Brain microvascular endothelial cell (primary cell): ENCODE measurements around the gene NT5DC4.

Experiments
- DNase-seq: peaks from one replicate; pipeline ENCODE4 v3.0.0-alpha.2; 2020
- H3K27ac ChIP-seq: fragments of 250-450 bp; sonication (Bioruptor Pico); 2 replicates; pipeline ENCODE4 v1.5.1; 2020; ENCODE audit warnings: mild to moderate bottlenecking, moderate library complexity
- H3K27me3 ChIP-seq: fragments of 250-450 bp; sonication (Bioruptor Pico); replicated peaks from 2 replicates; pipeline ENCODE4 v1.5.1; 2020; ENCODE audit warnings: mild to moderate bottlenecking
- H3K36me3 ChIP-seq: fragments of 250-450 bp; sonication (Bioruptor Pico); replicated peaks from 2 replicates; pipeline ENCODE4 v1.5.1; 2020; ENCODE audit warnings: mild to moderate bottlenecking
- H3K4me3 ChIP-seq: 2 replicates; pipeline ENCODE4 v1.5.1; 2011; ENCODE audit warnings: low read depth, mild to moderate bottlenecking, control low read depth, low read length, moderate library complexity
- CTCF ChIP-seq: IDR thresholded peaks from 2 replicates; pipeline ENCODE4 v1.5.1; 2011; ENCODE audit warnings: low read depth, mild to moderate bottlenecking, moderate library complexity, low read length, control low read depth, inconsistent platforms; ENCODE audit errors: missing control alignments
- in situ Hi-C: cut with HindIII; loops from 2 replicates; pipeline ENCODE4 v1.10.0; 2017; ENCODE audit warnings: low sequenced_read_pairs, low pct_ligation_motif_present

NT5DC4 gene

GRCh38 chr2:112720785-112721184 lies at the start of gene NT5DC4:
TSS of gene NT5DC4 (plus strand) at chr2:112721020. CDS start at chr2:112721080, 60 bp downstream.
- no peak for TF ChIP-seq CTCF
- in situ Hi-C loops = no loop called here
- Histone ChIP-seq H3K36me3 (no peaks in the 10 kb centered on the region), H3K27ac (no peak within 1 kb of the TSS), H3K27me3 (no peaks in the 10 kb centered on the region), H3K4me3 (no peak within 1 kb of the TSS)
- no peak for DNase-seq

DNA sequence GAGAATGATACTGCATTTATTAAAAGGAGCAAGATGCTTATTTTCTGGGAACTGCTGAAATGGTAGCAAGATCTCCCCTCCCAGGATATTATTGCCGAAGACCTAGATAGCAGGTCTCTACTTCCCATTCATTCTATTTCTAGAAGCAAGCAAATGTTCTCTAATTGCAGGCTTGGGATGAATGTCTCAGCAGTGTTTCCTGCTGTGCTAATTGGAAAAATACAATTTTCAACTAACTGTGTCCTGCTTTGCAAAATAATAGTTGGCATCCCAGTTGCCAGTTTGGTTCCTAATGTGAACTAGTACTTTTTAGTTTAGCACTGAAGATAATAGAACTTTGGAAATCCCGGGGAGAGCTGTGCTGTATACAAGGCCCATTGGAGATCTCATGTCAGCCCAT lies 49.0 kb upstream of the NT5DC4 start:
- H3K36me3 ChIP-seq = peaks cover 8% of the 10 kb centered on the region
- H3K27ac ChIP-seq = no peak overlapping the region
- no peak for DNase-seq
- no peaks in the 10 kb centered on the region for H3K27me3 ChIP-seq
- TF ChIP-seq CTCF = no peak
- H3K4me3 ChIP-seq = no peak overlapping the region
- in situ Hi-C loops = no loop called here

DNA sequence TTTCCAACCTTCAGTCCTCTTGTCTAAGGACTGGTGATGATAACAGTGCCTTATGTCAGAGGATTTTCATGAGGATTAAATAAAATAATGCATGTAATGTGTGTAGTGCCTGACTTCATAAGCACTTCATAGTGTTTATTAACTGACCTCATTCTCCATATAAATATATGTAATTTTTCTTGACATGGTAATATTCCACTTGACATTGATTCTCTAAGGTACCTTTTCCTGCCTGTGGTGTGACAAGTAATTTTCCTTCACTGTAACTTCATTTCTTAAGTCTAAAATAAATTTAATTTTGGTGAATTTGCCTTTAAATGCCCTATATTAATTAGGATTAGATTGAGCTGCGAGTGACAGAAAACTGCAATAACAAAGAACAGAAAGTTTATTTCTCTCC lies 47.8 kb upstream of the NT5DC4 start:
- Histone ChIP-seq H3K4me3 (no peak overlapping the region), H3K27me3 (no peaks in the 10 kb centered on the region), H3K36me3 (no peaks in the 10 kb centered on the region), H3K27ac (no peak overlapping the region)
- no peak for TF ChIP-seq CTCF
- in situ Hi-C loops = no loop called here
- no peak for DNase-seq

- in situ Hi-C loops = no loop called here
- no peak for TF ChIP-seq CTCF
- no peak for DNase-seq
- no peak overlapping the region for H3K27ac ChIP-seq
- H3K36me3 ChIP-seq = no peaks in the 10 kb centered on the region
- no peak overlapping the region for H3K4me3 ChIP-seq
- no peaks in the 10 kb centered on the region for H3K27me3 ChIP-seq
These were observed 46.6 kb upstream of the NT5DC4 start for GRCh38 chr2:112674229-112674628.

DNA sequence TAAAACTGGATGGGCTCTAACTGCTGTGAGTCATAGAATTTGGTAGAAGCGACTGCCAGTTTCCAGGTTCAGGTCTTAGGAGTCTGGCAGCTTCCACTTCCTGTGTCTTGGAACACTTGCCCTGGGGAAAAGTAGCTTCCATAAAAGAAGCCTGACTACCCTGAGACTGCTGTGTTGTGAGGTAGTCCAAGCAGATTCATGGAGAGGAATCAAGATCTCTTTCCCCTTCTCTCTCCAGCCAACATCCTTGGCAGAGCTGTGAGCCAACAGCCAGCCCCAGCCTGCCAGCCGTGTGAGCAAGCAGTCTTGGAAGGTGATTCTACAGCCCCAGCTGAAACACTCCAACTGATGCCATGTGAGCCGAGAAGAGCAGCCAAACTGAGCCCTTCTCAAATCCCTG lies 41.3 kb upstream of the NT5DC4 start:
- Histone ChIP-seq H3K4me3 (no peak overlapping the region), H3K27me3 (no peaks in the 10 kb centered on the region), H3K27ac (no peak overlapping the region), H3K36me3 (no peaks in the 10 kb centered on the region)
- no peak for TF ChIP-seq CTCF
- no peak for DNase-seq
- in situ Hi-C loops = no loop called here

- H3K27ac ChIP-seq = no peak overlapping the region
- no peak overlapping the region for H3K4me3 ChIP-seq
- H3K27me3 ChIP-seq = no peaks in the 10 kb centered on the region
- in situ Hi-C loops = no loop called here
- no peaks in the 10 kb centered on the region for H3K36me3 ChIP-seq
- no peak for DNase-seq
- no peak for TF ChIP-seq CTCF
These were observed 40.1 kb upstream of the NT5DC4 start for GRCh38 chr2:112680666-112681101.
